Endometrial microvascular endothelial cells (primary cell): ENCODE results near the gene DENND1A. TPM values are rescaled to one million over a fixed set of nuclear protein-coding genes. Genes with fewer than 3 reads are reported as not detected.

ENCODE experiments used
- in situ Hi-C: cut with HindIII; loops from 2 replicates; pipeline ENCODE4 v1.10.0; 2017; ENCODE audit warnings: low sequenced_read_pairs, low pct_unique_long_range_greater_than_20kb; ENCODE audit errors: inconsistent ontology term
- total RNA-seq: library from RNA; depleted of rRNA; stranded (reverse); fragments of >200 nt; gene quantifications from one replicate; pipeline ENCODE4 v1.2.3, GENCODE V29; 2015; ENCODE audit errors: inconsistent ontology term

The DENND1A gene
- total RNA-seq, 1 donor from 2014 or later = 13.6 TPM

DNA sequence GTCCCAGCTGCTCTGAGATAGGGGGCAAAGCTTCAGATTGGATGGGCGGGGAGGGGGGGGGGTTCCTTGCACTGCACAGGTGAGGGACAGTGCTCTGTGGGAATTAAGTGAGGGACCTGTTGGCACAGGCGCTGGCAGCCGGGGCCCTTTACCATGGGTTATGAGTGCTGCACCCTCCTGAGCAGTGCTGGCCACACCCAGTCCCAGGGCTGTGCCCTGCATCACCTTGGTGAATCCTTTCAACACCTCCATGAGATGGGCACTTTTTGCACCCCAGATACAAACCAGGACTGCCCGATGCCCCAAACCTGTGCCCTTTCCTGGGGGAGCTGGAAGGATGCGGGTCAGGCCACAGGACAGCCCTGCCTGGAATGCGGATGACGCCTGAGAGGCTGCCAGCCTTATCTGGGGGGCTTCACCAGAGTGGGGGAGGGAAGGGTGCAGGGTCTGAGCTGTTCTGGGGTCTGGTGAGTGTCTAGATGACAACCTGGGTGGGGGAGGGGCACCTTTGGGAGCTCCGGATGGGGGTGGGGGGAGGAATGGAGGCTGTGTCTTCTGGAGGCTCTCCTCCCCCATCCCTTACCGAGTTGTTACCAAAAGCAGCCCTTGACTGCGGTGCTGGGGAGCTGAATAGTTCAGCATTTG, 568.7 kb downstream of the DENND1A start:
- in situ Hi-C loops = no loop called here

GRCh38 chr9:123360161-123361085, 569.5 kb downstream of the DENND1A start:
- in situ Hi-C loops = no loop called here

DNA sequence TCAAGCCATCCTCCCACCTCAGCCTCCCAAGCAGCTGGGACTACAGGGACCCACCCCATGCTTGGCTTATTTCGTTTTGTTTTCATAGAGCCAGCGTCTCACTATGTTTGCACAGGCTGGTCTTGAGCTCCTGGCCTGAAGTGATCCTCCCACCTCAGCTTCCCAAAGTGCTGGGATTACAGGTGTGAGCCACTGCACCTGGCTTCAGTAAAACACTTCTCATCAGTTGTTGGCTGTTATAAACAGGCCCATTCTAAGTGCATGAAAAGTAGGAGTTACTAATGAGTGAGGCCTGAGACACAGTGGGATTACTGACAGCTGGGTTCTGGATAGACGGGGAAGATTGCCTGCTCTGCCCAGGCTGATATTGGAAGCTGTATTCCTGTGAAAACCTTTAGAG, 570.4 kb downstream of the DENND1A start:
- in situ Hi-C loops = loop anchor here (10.0 kb wide), 1 partner anchor 265 kb away; no protein-coding TSS in a partner anchor

DNA sequence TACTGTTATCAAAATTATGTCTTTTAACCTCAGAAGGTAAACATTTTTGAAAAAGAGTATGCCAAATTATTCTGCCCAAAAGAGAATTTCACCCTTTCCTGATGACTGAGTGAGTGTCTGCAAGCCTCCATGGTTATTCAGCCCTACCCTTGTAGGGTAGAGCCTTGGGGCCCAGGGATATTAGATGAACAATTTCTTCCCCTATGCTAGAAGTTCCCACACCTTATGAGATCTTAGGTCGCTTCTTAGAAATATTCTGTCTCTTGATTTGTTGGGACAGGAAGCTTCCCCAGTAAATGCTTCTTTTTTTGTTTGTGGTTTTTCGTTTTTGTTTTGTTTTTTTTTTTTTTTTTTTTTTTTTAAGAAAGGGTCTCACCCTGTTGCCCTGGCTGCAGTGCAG, 570.8 kb downstream of the DENND1A start:
- in situ Hi-C loops = loop anchor here (10.0 kb wide), 1 partner anchor 264 kb away; no protein-coding TSS in a partner anchor

DNA sequence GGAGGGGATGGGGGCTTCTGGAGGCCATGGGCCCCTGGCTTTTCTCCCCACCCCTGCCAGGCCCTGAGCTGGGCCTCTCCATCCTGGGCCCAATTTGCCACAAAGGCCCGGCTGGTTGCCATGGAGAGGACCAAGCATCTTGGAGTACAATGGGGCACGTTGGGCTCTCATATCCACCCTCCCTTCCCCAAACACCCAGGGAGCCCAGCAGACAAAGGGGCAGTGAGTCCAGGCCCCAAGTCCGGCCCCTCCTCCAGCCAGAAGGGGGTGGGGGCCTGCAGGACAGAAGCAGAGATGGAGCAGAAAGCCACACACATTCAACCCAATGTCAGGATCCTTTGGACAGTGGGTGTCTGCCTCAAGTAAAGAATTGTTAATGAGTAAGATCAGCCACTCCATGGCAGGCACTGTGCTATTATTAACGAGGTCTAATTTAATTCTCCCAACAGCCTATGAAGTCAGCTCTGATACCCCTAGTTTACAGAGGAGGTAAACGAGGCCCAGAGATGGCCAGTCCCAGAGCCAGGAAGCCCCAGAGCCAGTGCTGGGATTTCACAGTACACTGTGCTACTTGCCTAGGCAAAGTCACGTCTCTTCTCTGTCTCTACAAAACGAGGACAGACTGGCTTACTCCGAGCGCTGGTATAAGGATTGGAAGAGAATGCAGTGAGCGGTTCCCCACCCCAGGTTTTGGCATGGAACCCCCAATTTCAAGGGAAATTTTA, 571.6 kb downstream of the DENND1A start:
- in situ Hi-C loops = loop anchor here (10.0 kb wide), 1 partner anchor 264 kb away; no protein-coding TSS in a partner anchor

DNA sequence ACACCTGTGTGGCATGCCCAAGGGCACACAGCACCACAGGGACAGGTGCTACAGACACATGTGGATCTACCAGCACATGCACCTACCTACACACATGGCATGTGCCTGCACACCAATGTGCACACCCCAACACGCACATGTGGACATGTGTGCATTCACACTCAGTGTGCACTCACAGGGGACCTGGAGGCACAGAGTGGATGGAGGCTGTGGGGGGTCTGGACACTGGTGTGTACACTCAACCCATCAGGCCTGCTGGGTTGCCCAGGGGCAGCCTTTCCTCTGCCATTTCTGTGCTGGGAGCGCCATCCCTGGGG, 572.2 kb downstream of the DENND1A start:
- in situ Hi-C loops = loop anchor here (10.0 kb wide), 1 partner anchor 263 kb away; no protein-coding TSS in a partner anchor

GRCh38 chr9:123356851-123357742, 572.8 kb downstream of the DENND1A start:
- in situ Hi-C loops = loop anchor here (10.0 kb wide), 1 partner anchor 262 kb away; no protein-coding TSS in a partner anchor

DNA sequence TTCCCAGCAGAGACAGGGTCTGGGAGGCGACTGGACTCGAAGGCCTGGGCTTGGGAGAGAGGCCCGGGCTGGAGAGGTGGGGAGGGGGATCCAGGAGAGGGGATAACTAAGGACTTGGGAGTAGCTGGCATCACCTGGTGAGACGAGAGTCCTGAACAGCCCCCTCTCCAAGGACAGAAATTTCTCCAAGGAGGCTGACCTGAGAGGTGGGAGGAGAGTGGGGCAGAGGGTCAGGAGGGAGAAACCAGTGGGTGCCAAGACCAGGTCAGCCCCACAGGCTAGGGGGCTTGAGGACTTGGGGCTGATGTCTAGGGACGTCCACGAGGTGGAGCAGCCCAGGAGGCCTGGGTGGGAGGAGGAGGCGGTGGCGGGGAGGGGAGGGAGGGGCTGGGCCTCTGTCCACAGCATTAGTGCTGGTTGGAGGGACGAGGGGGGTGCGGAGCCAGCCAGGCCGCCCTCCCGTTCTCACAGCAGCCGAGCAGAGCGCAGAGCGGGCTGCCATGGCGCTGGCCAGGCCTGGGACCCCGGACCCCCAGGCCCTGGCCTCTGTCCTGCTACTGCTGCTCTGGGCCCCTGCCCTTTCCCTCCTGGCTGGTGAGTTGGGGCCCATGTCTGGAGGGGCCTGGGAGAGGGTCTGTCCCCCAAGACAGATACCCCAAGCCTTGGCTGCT, 574.0 kb downstream of the DENND1A start, which contains the start of gene CRB2:
TSS of gene CRB2 (plus strand) at position 437 of the 671 bp plus-strand sequence. CDS start at position 501, 64 bp downstream.
- in situ Hi-C loops = loop anchor here (10.0 kb wide), 1 partner anchor 261 kb away; no protein-coding TSS in a partner anchor

DNA sequence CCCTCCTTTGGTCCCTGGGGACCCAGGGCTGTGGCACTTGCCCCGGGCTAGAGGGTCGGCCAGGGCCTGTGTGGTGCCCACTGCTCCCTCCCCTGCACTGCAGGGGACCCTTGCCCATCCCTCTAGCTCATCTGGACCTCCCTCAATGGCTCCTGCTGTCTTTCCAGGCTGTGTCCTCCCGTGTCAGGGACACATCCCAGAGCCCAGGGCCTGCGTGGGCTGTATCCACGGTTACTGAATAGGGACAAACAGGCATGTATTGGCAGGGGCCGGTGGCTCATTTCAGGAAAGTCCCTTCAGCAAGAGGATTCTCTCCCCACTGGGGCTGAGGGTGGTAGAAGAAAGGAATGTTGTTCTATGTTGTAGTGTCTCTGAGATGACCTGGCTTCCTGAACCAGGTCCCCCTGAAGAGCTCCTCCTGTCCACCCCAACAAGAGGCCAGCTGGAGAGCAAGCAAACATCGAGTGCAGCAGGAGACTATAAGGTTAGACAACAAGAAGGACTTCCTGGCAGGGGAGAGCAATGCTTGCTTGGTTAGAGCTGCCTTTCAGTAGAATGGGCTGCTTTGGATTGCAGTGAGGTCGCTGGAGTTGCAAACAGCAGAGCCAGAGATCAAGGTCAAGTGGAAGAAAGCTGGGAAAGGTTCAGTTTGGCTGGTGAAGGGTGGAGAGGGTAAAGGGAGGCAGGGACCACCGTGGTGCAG, 575.0 kb downstream of the DENND1A start:
- in situ Hi-C loops = loop anchor here (10.0 kb wide), 1 partner anchor 260 kb away; no protein-coding TSS in a partner anchor

- in situ Hi-C loops = loop anchor here (10.0 kb wide), 1 partner anchor 259 kb away; no protein-coding TSS in a partner anchor
These were observed 575.8 kb downstream of the DENND1A start for GRCh38 chr9:123353984-123354591.

- in situ Hi-C loops = loop anchor here (10.0 kb wide), 1 partner anchor 258 kb away; no protein-coding TSS in a partner anchor
These were observed 576.9 kb downstream of the DENND1A start for GRCh38 chr9:123353041-123353440.

DNA sequence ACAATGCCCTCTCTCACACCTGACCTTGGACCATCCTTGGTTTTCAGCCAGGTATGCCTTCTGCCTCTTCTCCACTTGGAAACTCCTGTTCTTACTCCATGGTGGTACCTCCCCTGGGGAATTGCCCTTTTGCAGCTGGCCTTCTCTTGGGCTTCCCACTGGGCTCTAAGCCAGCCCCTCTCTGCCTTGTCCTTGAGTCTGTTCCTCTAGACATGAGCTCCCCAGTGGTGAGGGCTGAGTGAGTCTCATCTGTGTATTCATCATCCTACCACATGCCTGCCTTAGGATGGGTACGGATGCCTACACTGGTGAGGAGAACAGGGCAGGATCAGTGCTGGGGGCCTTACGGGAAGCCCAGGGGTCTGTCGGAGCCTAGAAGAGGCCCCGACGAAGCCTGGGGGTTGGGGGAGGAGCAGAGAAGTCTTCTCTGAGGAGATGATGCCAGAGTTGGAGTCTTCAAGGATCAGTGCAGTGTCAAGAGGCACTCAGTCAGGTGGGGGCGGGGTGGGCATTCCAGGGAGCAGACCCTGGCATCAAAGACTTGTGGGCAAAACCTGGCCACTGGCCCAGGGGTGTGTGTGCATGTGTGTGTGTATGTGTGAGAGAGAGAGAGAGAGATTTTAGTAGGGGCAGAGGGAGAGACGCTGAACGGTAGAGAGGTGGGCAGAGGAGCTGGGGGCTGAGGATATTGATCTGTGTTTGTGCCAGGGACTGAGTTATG, 579.2 kb downstream of the DENND1A start:
- in situ Hi-C loops = loop anchor here (10.0 kb wide), 1 partner anchor 256 kb away; no protein-coding TSS in a partner anchor

- in situ Hi-C loops = loop anchor here (10.0 kb wide), 1 partner anchor 255 kb away; no protein-coding TSS in a partner anchor
These were observed 580.0 kb downstream of the DENND1A start for GRCh38 chr9:123349691-123350480.

DNA sequence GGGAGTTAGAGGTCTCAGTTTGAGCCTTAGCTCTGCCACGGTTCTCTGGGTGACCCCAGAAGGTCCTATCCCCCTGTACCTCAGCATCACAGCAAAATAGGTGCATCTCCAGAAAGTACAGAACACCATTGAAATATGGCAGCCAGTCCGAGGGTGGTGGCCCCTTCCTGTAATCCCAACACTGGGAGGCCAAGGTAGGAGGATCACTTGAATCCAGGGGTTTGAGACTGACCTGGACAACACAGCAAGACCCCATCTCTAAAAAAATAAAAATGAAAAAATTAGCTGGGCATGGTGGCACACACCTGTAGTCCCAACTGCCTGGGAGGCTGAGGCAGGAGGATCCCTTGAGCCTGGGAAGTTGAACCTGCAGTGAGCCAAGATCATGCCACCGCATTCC, 580.9 kb downstream of the DENND1A start:
- in situ Hi-C loops = no loop called here
